Endothelial cell of umbilical vein (primary cell): Measurements from ENCODE around the gene SLC5A3. TPM values are rescaled to one million over a fixed set of nuclear protein-coding genes. Genes with fewer than 3 reads are reported as not detected.

Source experiments
- BruUV-seq: library from RNA; stranded (reverse); fragments of 400-500 nt; replicated peaks from 2 replicates; lab custom pipeline; 2021; lab: Mats Ljungman, UMichigan
- CTCF ChIA-PET: fragments of 300-600, 350-600 bp; sonication (Branson Sonifier 250); formaldehyde crosslinking; loops from one replicate; lab custom pipeline; 2021; ENCODE audit warnings: antibody characterized with exemption, inconsistent platforms; lab: Charles Lee
- POLR2A ChIA-PET: fragments of 300-600, 350-600 bp; sonication (Branson Sonifier 250); formaldehyde crosslinking; loops from one replicate; lab custom pipeline; 2021; ENCODE audit warnings: antibody characterized with exemption, inconsistent platforms; lab: Charles Lee
- DNase-seq: peaks from one replicate; pipeline ENCODE4 v3.0.0-alpha.2; 2011; ENCODE audit warnings: low read depth, low spot score
- FAIRE-seq: peaks from 2 replicates; lab custom pipeline; 2011; peaks lifted over from hg19 to GRCh38; lab: Jason Lieb, UNC
- H2AFZ ChIP-seq: 2 replicates; pipeline ENCODE4 v1.6.0; 2012; ENCODE audit warnings: low read depth, low read length, control low read depth, inconsistent platforms
- H3K27ac ChIP-seq: 2 replicates; pipeline ENCODE4 v1.5.1; 2011; ENCODE audit warnings: low read depth, mild to moderate bottlenecking, control low read depth, low read length, moderate library complexity; ENCODE audit not compliant: insufficient read depth
- H3K27me3 ChIP-seq, 2 experiments: 2 replicates each; pipeline versions ENCODE4 v1.6.0 to v1.6.1; 2011; ENCODE audit warnings: low read length in 2 of 2, mixed read lengths in 1 of 2; ENCODE audit not compliant: control insufficient read depth in 2 of 2, insufficient read depth in 2 of 2
- H3K36me3 ChIP-seq, 2 experiments: 2 replicates in 1 of 2; 3 replicates in 1 of 2; pipeline ENCODE4 v1.5.1; 2011; ENCODE audit warnings: low read length in 2 of 2, mild to moderate bottlenecking in 1 of 2, moderate library complexity in 1 of 2; ENCODE audit not compliant: control insufficient read depth in 2 of 2, insufficient read depth in 2 of 2; ENCODE audit errors: extremely low read depth in 1 of 2
- H3K4me1 ChIP-seq: 3 replicates; pipeline ENCODE4 v1.5.1; 2011; ENCODE audit warnings: mild to moderate bottlenecking, low read length; ENCODE audit not compliant: control insufficient read depth, insufficient read depth; ENCODE audit errors: extremely low read depth
- H3K4me2 ChIP-seq: 2 replicates; pipeline ENCODE4 v1.6.1; 2011; ENCODE audit warnings: low read length, control low read depth, mixed read lengths; ENCODE audit not compliant: insufficient read depth
- H3K4me3 ChIP-seq, 3 experiments: fragments of 200-600 bp in 1 of 3; sonication (generic), shearing (Covaris generic) in 1 of 3; replicated peaks in 1 of 3; 2 replicates each; pipeline ENCODE4 v1.5.1; 2011 to 2016; ENCODE audit warnings: control low read depth in 3 of 3, low read length in 3 of 3, mild to moderate bottlenecking in 2 of 3, inconsistent platforms in 1 of 3, low read depth in 1 of 3, moderate library complexity in 1 of 3; ENCODE audit not compliant: insufficient read depth in 1 of 3
- H3K79me2 ChIP-seq: 2 replicates; pipeline ENCODE4 v1.6.0; 2012; ENCODE audit warnings: low read length, inconsistent platforms; ENCODE audit not compliant: control insufficient read depth, insufficient read depth
- H3K9ac ChIP-seq: replicated peaks from 2 replicates; pipeline ENCODE3; 2011; ENCODE audit warnings: low read length, control low read depth; ENCODE audit not compliant: insufficient read depth; ENCODE audit errors: extremely low read depth
- H3K9me1 ChIP-seq: replicated peaks from 3 replicates; pipeline ENCODE4 v1.6.0; 2011; ENCODE audit warnings: mild to moderate bottlenecking, low read length; ENCODE audit not compliant: control insufficient read depth, insufficient read depth; ENCODE audit errors: extremely low read depth
- H3K9me3 ChIP-seq: replicated peaks from 2 replicates; pipeline ENCODE4 v1.5.1; 2012; ENCODE audit warnings: low read length, inconsistent platforms; ENCODE audit not compliant: control insufficient read depth, insufficient read depth
- H4K20me1 ChIP-seq: replicated peaks from 2 replicates; pipeline ENCODE3; 2011; ENCODE audit warnings: mild to moderate bottlenecking, low read length; ENCODE audit not compliant: control insufficient read depth, insufficient read depth; ENCODE audit errors: extremely low read depth
- CTCF ChIP-seq, 2 donors: IDR thresholded peaks; 1 replicate in 1 of 2; 2 replicates in 1 of 2; pipeline ENCODE4 v1.5.1; 2011; ENCODE audit warnings: low read length in 2 of 2, mild to moderate bottlenecking in 2 of 2, moderate library complexity in 2 of 2, control low read depth in 1 of 2, inconsistent platforms in 1 of 2, low read depth in 1 of 2; ENCODE audit not compliant: insufficient read depth in 1 of 2; ENCODE audit errors: extremely low read depth in 1 of 2
- EZH2 ChIP-seq: IDR thresholded peaks from 2 replicates; pipeline ENCODE4 v1.6.1; 2012; ENCODE audit warnings: borderline replicate concordance, low read depth, mild to moderate bottlenecking, moderate library complexity, low read length, inconsistent platforms; ENCODE audit not compliant: severe bottlenecking
- FOS ChIP-seq: IDR thresholded peaks from 2 replicates; pipeline ENCODE4 v1.6.1; 2011; ENCODE audit warnings: mild to moderate bottlenecking, low read length, moderate library complexity, borderline replicate concordance; ENCODE audit not compliant: insufficient read depth
- GATA2 ChIP-seq: IDR thresholded peaks from 2 replicates; pipeline ENCODE4 v1.7.0; 2011; ENCODE audit warnings: low read depth, mild to moderate bottlenecking, moderate library complexity, mixed read lengths, low read length; ENCODE audit not compliant: insufficient read length, insufficient read depth
- JUN ChIP-seq: IDR thresholded peaks from 2 replicates; pipeline ENCODE4 v1.6.1; 2011; ENCODE audit warnings: borderline replicate concordance, low read depth; ENCODE audit not compliant: insufficient read length, insufficient read depth
- MAX ChIP-seq: IDR thresholded peaks from 2 replicates; pipeline ENCODE4 v1.6.1; 2011; ENCODE audit not compliant: insufficient read depth, insufficient read length
- MYC ChIP-seq: IDR thresholded peaks from one replicate; pipeline ENCODE4 v1.6.1; 2011; ENCODE audit warnings: mild to moderate bottlenecking, low read depth, low read length
- POLR2A ChIP-seq: IDR thresholded peaks from 2 replicates; pipeline ENCODE4 v1.6.1; 2012; ENCODE audit warnings: low read depth, mild to moderate bottlenecking, control low read depth, low read length
- POLR2AphosphoS5 ChIP-seq: IDR thresholded peaks from 2 replicates; pipeline ENCODE4 v1.6.1; 2012; ENCODE audit warnings: low read depth, mild to moderate bottlenecking, control low read depth, low read length, moderate library complexity; ENCODE audit not compliant: insufficient read depth
- dilution Hi-C: fragments of 300-500 bp; cut with MboI; formaldehyde crosslinking; loops from one replicate; pipeline ENCODE4 v1.15.0; 2019; ENCODE audit warnings: low sequenced_read_pairs; ENCODE audit not compliant: extremely low pct_ligation_motif_present
- intact Hi-C: fragments of 100-400 bp; cut with micrococcal nuclease; formaldehyde crosslinking; loops from one replicate; pipeline ENCODE4 v1.10.0; 2022
- polyA plus RNA-seq, 4 experiments: library from polyadenylated mRNA; depleted of rRNA in 3 of 4; stranded (reverse) in 3 of 4; unstranded in 1 of 4; fragments of >200 nt; gene quantifications; 2 replicates each; pipeline versions ENCODE4 v1.2.1 to v1.2.3, GENCODE V29; 2011 to 2012; ENCODE audit warnings: missing spikeins in 1 of 4
- total RNA-seq: library from RNA; stranded (reverse); gene quantifications from 2 replicates; pipeline ENCODE4 v1.2.3, GENCODE V29; 2021

The SLC5A3 gene
- total and polyA plus RNA-seq, 2 donors (not counting 3 experiments of a cell fraction or from before 2014, with no cell fraction given), result 1.6 to 8.0 TPM

- ChIA-PET CTCF (no interaction called here), POLR2A (no interaction called here)
- FAIRE-seq (no peak), DNase-seq (no peak)
- Histone ChIP-seq H2AFZ (no peak overlapping the region), H3K9me1 (no peaks in the 10 kb centered on the region), H3K27ac (no peak overlapping the region), H3K9ac (no peak overlapping the region), H3K4me3 (no peak overlapping the region), H3K9me3 (no peaks in the 10 kb centered on the region), H3K4me1 (no peaks in the 10 kb centered on the region), H3K79me2 (no peaks in the 10 kb centered on the region), H4K20me1 (no peaks in the 10 kb centered on the region), H3K27me3 (peaks cover 12 to 13% of the 10 kb centered on the region in 2 experiments), H3K36me3 (no peaks in the 10 kb centered on the region), H3K4me2 (no peak overlapping the region)
- intact Hi-C loops (no loop called here), dilution Hi-C loops (no loop called here)
- TF ChIP-seq MAX (no peak), FOS (no peak)
- BruUV-seq, result no TSS peak
Measured at GRCh38 chr21:34047835-34048234, 25.5 kb upstream of the SLC5A3 start.

GRCh38 chr21:34052171-34052570, 21.2 kb upstream of the SLC5A3 start:
- DNase-seq (no peak), FAIRE-seq (no peak)
- Histone ChIP-seq H2AFZ (no peak overlapping the region), H3K9ac (no peak overlapping the region), H3K27ac (no peak overlapping the region), H3K27me3 (peaks cover 0 to 5% of the 10 kb centered on the region in 2 experiments), H3K79me2 (no peaks in the 10 kb centered on the region), H3K9me1 (no peaks in the 10 kb centered on the region), H3K36me3 (no peaks in the 10 kb centered on the region), H3K9me3 (no peaks in the 10 kb centered on the region), H4K20me1 (no peaks in the 10 kb centered on the region), H3K4me1 (no peaks in the 10 kb centered on the region), H3K4me2 (no peak overlapping the region), H3K4me3 (no peak overlapping the region)
- ChIA-PET POLR2A (no interaction called here), CTCF (interaction anchor here (0.8 kb wide), 1 partner anchor 128 kb away, joined by 3 read pairs; no protein-coding TSS in a partner anchor)
- intact Hi-C loops (no loop called here), dilution Hi-C loops (no loop called here)
- TF ChIP-seq MYC (no peak), GATA2 (no peak), POLR2AphosphoS5 (no peak), CTCF (IDR thresholded peaks at IDR 0.05; ENCODE audit: extremely low read depth in 1 of 2, insufficient read depth in 1 of 2, low read depth in 1 of 2, low read length in 2 of 2) (no peak), POLR2A (no peak), EZH2 (no peak), FOS (no peak), MAX (no peak), JUN (no peak)
- BruUV-seq, result no TSS peak
